NCI-H1930 (cell line): ENCODE data around the gene IGFL2.

Source experiments
- DNase-seq, 2 experiments: peaks; one replicate each; lab custom pipeline; 2025; lab: John Stamatoyannopoulos, UW

IGFL2 gene

GRCh38 chr19:46209051-46209450 is 61.0 kb downstream of the IGFL2 start:
- no peak for DNase-seq

- no peak for DNase-seq
Measured at GRCh38 chr19:46209472-46209871, 61.4 kb downstream of the IGFL2 start.

- no peak for DNase-seq
Measured at GRCh38 chr19:46210669-46211068, 62.6 kb downstream of the IGFL2 start.
